HEK293 (cell line): ENCODE measurements around the gene DLG3.
A peak's percentile ranks its signal among the peaks of the same experiment; 100 is the strongest.

ENCODE experiments used
- CTCF ChIP-seq: fragments of 450-650 bp; formaldehyde crosslinking; IDR thresholded peaks from 2 replicates; pipeline ENCODE4 v1.5.1; 2016; ENCODE audit warnings: missing biosample characterization, missing genetic modification characterization
- EGR2 ChIP-seq: fragments of 450-650 bp; formaldehyde crosslinking; IDR thresholded peaks from 2 replicates; pipeline ENCODE4 v1.5.1; 2016; ENCODE audit warnings: low read depth, missing biosample characterization, missing genetic modification characterization
- FEZF1 ChIP-seq: fragments of 450-650 bp; formaldehyde crosslinking; IDR thresholded peaks from 2 replicates; pipeline ENCODE4 v1.5.1; 2016; ENCODE audit warnings: missing biosample characterization, missing genetic modification characterization
- MYNN ChIP-seq: fragments of 450-650 bp; formaldehyde crosslinking; IDR thresholded peaks from 2 replicates; pipeline ENCODE4 v1.5.1; 2016; ENCODE audit warnings: missing biosample characterization, missing genetic modification characterization, borderline replicate concordance
- MZF1 ChIP-seq: fragments of 450-650 bp; formaldehyde crosslinking; IDR thresholded peaks from 2 replicates; pipeline ENCODE4 v1.5.1; 2017; ENCODE audit warnings: missing biosample characterization, missing genetic modification characterization, borderline replicate concordance
- RBAK ChIP-seq: fragments of 450-650 bp; formaldehyde crosslinking; IDR thresholded peaks from 2 replicates; pipeline ENCODE4 v1.5.1; 2016; ENCODE audit warnings: missing biosample characterization, missing genetic modification characterization
- SP7 ChIP-seq: fragments of 450-650 bp; formaldehyde crosslinking; IDR thresholded peaks from 2 replicates; pipeline ENCODE4 v1.5.1; 2016; ENCODE audit warnings: missing biosample characterization, missing genetic modification characterization
- TSHZ1 ChIP-seq: fragments of 450-650 bp; formaldehyde crosslinking; IDR thresholded peaks from 2 replicates; pipeline ENCODE4 v1.5.1; 2016; ENCODE audit warnings: missing biosample characterization, missing genetic modification characterization, borderline replicate concordance
- YY1 ChIP-seq: fragments of 450-650 bp; formaldehyde crosslinking; IDR thresholded peaks from 2 replicates; pipeline ENCODE4 v1.5.1; 2018; ENCODE audit warnings: missing biosample characterization, missing genetic modification characterization
- ZBTB21 ChIP-seq: fragments of 450-650 bp; formaldehyde crosslinking; IDR thresholded peaks from 2 replicates; pipeline ENCODE4 v1.5.1; 2017; ENCODE audit warnings: missing biosample characterization, missing genetic modification characterization
- ZBTB48 ChIP-seq: fragments of 450-650 bp; formaldehyde crosslinking; IDR thresholded peaks from 2 replicates; pipeline ENCODE4 v1.5.1; 2016; ENCODE audit warnings: missing biosample characterization, missing genetic modification characterization
- ZNF10 ChIP-seq: fragments of 450-650 bp; formaldehyde crosslinking; IDR thresholded peaks from 2 replicates; pipeline ENCODE4 v1.5.1; 2017; ENCODE audit warnings: missing biosample characterization, missing genetic modification characterization
- ZNF140 ChIP-seq: fragments of 450-650 bp; formaldehyde crosslinking; IDR thresholded peaks from 2 replicates; pipeline ENCODE4 v1.5.1; 2016; ENCODE audit warnings: missing biosample characterization, missing genetic modification characterization
- ZNF18 ChIP-seq: fragments of 450-650 bp; formaldehyde crosslinking; IDR thresholded peaks from 2 replicates; pipeline ENCODE4 v1.5.1; 2016; ENCODE audit warnings: missing biosample characterization, missing genetic modification characterization
- ZNF274 ChIP-seq, 2 experiments: fragments of 200-500 bp in 1 of 2; fragments of 450-650 bp in 1 of 2; sonication (Bioruptor generic) in 1 of 2; formaldehyde crosslinking in 1 of 2; IDR thresholded peaks; 2 replicates each; pipeline versions ENCODE4 v1.5.1 to v1.6.1; 2014 to 2016; ENCODE audit warnings: borderline replicate concordance in 1 of 2, inconsistent platforms in 1 of 2, low read length in 1 of 2, missing biosample characterization in 1 of 2, missing genetic modification characterization in 1 of 2
- ZNF280C ChIP-seq: fragments of 450-650 bp; formaldehyde crosslinking; IDR thresholded peaks from 2 replicates; pipeline ENCODE4 v1.5.1; 2016; ENCODE audit warnings: missing biosample characterization, missing genetic modification characterization
- ZNF335 ChIP-seq: fragments of 450-650 bp; formaldehyde crosslinking; conservative IDR thresholded peaks from 2 replicates; pipeline ENCODE4 v1.5.1; 2016; ENCODE audit warnings: missing biosample characterization, missing genetic modification characterization
- ZNF354C ChIP-seq: fragments of 450-650 bp; formaldehyde crosslinking; IDR thresholded peaks from 2 replicates; pipeline ENCODE4 v1.5.1; 2016; ENCODE audit warnings: missing biosample characterization, missing genetic modification characterization, low read depth, borderline replicate concordance
- ZNF37A ChIP-seq: fragments of 450-650 bp; IDR thresholded peaks from 2 replicates; pipeline ENCODE4 v1.5.1; 2018; ENCODE audit warnings: missing biosample characterization, missing genetic modification characterization
- ZNF426 ChIP-seq: fragments of 450-650 bp; formaldehyde crosslinking; IDR thresholded peaks from 2 replicates; pipeline ENCODE4 v1.5.1; 2017; ENCODE audit warnings: missing biosample characterization, missing genetic modification characterization, mild to moderate bottlenecking, inconsistent platforms, moderate library complexity
- ZNF514 ChIP-seq: fragments of 450-650 bp; formaldehyde crosslinking; IDR thresholded peaks from 2 replicates; pipeline ENCODE4 v1.5.1; 2016; ENCODE audit warnings: missing biosample characterization, missing genetic modification characterization
- ZNF571 ChIP-seq: fragments of 450-650 bp; formaldehyde crosslinking; IDR thresholded peaks from 2 replicates; pipeline ENCODE4 v1.5.0; 2017; ENCODE audit warnings: missing biosample characterization, missing genetic modification characterization
- ZNF692 ChIP-seq: fragments of 450-650 bp; formaldehyde crosslinking; IDR thresholded peaks from 2 replicates; pipeline ENCODE4 v1.5.1; 2016; ENCODE audit warnings: missing biosample characterization, missing genetic modification characterization
- ZNF768 ChIP-seq: fragments of 450-650 bp; formaldehyde crosslinking; IDR thresholded peaks from 2 replicates; pipeline ENCODE4 v1.5.1; 2018; ENCODE audit warnings: missing biosample characterization, mild to moderate bottlenecking, missing genetic modification characterization
- ZNF830 ChIP-seq: fragments of 450-650 bp; IDR thresholded peaks from 2 replicates; pipeline ENCODE4 v1.5.0; 2018; ENCODE audit warnings: missing biosample characterization, missing genetic modification characterization, low read depth, mild to moderate bottlenecking, moderate library complexity
- ZSCAN16 ChIP-seq: fragments of 450-650 bp; formaldehyde crosslinking; IDR thresholded peaks from 2 replicates; pipeline ENCODE4 v1.5.1; 2016; ENCODE audit warnings: missing biosample characterization, missing genetic modification characterization
- ZSCAN23 ChIP-seq: fragments of 450-650 bp; formaldehyde crosslinking; IDR thresholded peaks from 2 replicates; pipeline ENCODE4 v1.5.1; 2016; ENCODE audit warnings: missing biosample characterization, missing genetic modification characterization
- ZSCAN4 ChIP-seq: fragments of 450-650 bp; formaldehyde crosslinking; IDR thresholded peaks from 2 replicates; pipeline ENCODE4 v1.5.1; 2017; ENCODE audit warnings: missing biosample characterization, missing genetic modification characterization

Gene DLG3

GRCh38 chrX:70470850-70471289, 26.2 kb downstream of the DLG3 start (continued):
- TF ChIP-seq TSHZ1 (tag by site-specific recombination) (no peak), ZSCAN16 (tag by site-specific recombination) (no peak), ZNF335 (tag by site-specific recombination) (no peak), YY1 (no peak), ZBTB21 (peak; percentile 57; the same call in 1 of the 2 replicates), ZSCAN23 (tag by site-specific recombination) (no peak), ZNF514 (tag by site-specific recombination) (no peak), CTCF (tag by site-specific recombination) (no peak), ZNF140 (tag by site-specific recombination) (no peak), MZF1 (no peak), MYNN (tag by site-specific recombination) (no peak), ZNF18 (tag by site-specific recombination) (no peak), ZNF426 (no peak), EGR2 (tag by site-specific recombination) (no peak), ZNF571 (tag by site-specific recombination) (no peak), ZNF280C (no peak), RBAK (tag by site-specific recombination) (no peak), ZNF830 (tag by site-specific recombination) (no peak), ZSCAN4 (tag by site-specific recombination) (no peak), ZBTB48 (tag by site-specific recombination) (no peak), FEZF1 (tag by site-specific recombination) (no peak), ZNF692 (tag by site-specific recombination) (peak; percentile 88), ZNF768 (tag by site-specific recombination) (no peak), ZNF354C (tag by site-specific recombination) (no peak), ZNF37A (tag by site-specific recombination) (no peak), ZNF274 (IDR thresholded peaks at IDR 0.05; ENCODE audit: low read length) (no peak), ZNF274 (tag by site-specific recombination; IDR thresholded peaks at IDR 0.05; ENCODE audit: borderline replicate concordance) (no peak), ZNF10 (tag by site-specific recombination) (no peak), SP7 (0 out of 2 replicates have a peak, but pooled peaks have one; percentile 18)
